Thymus (tissue), 14 donors: Measurements from ENCODE around the gene BICC1. TPM values are rescaled to one million over a fixed set of nuclear protein-coding genes. Genes with fewer than 3 reads are reported as not detected.

Experiments used
- DNase-seq, 9 donors: peaks; one replicate each; pipeline ENCODE4 v3.0.0-alpha.2; 2013; ENCODE audit warnings: low spot score in 9 of 9, low read depth in 6 of 9, missing footprints in 1 of 9
- H3K27ac ChIP-seq, 2 donors: one replicate each; pipeline ENCODE4 v1.5.1; 2013; ENCODE audit warnings: control low read depth in 1 of 2, low read depth in 1 of 2, low read length in 1 of 2, mild to moderate bottlenecking in 1 of 2, moderate library complexity in 1 of 2
- H3K27me3 ChIP-seq, 2 donors: one replicate each; pipeline ENCODE4 v1.5.1; 2013; ENCODE audit warnings: low read length in 1 of 2; ENCODE audit not compliant: control insufficient read depth in 2 of 2, insufficient read depth in 1 of 2
- H3K36me3 ChIP-seq, 2 donors: one replicate each; pipeline ENCODE4 v1.5.1; 2013; ENCODE audit warnings: low read length in 1 of 2, mild to moderate bottlenecking in 1 of 2, moderate library complexity in 1 of 2; ENCODE audit not compliant: control insufficient read depth in 2 of 2, insufficient read depth in 2 of 2
- H3K4me1 ChIP-seq, 2 donors: one replicate each; pipeline ENCODE4 v1.5.1; 2013; ENCODE audit warnings: low read length in 2 of 2; ENCODE audit not compliant: control insufficient read depth in 2 of 2, insufficient read depth in 2 of 2
- H3K4me3 ChIP-seq, 2 donors: one replicate each; pipeline ENCODE4 v1.5.1; 2013; ENCODE audit warnings: low read length in 2 of 2, control low read depth in 1 of 2, mild to moderate bottlenecking in 1 of 2
- H3K9me3 ChIP-seq, 2 donors: one replicate each; pipeline ENCODE4 v1.5.1; 2013; ENCODE audit warnings: low read length in 1 of 2, mild to moderate bottlenecking in 1 of 2; ENCODE audit not compliant: control insufficient read depth in 2 of 2, insufficient read depth in 1 of 2
- WGBS: extraction: QIAGEN DNeasy Blood & Tissue Kit; methylation state at CpG from one replicate; pipeline ENCODE4 v1.1.7; 2013; 5-methylcytosine and 5-hydroxymethylcytosine counted together
- long read RNA-seq, 10 donors: transcript quantifications; one replicate each; lab custom pipeline, GENCODE V29; 2026
- polyA plus RNA-seq: library from polyadenylated mRNA; stranded (reverse); fragments of 200-250 nt; gene quantifications from one replicate; pipeline ENCODE4 v1.2.3, GENCODE V29; 2013
- total RNA-seq: library from RNA; stranded (reverse); fragments of 120-200 nt; gene quantifications from one replicate; pipeline ENCODE4 v1.2.4, GENCODE V29; 2013
- donor health status: healthy.

The BICC1 gene
- total RNA-seq (1.9 TPM), polyA plus RNA-seq (1.8 TPM)
- long read RNA-seq, donor 1 = 0 reads
- long read RNA-seq, donor 2 = 0 reads
- long read RNA-seq, donor 3 = 0 reads
- long read RNA-seq, donor 4 = 0 reads
- long read RNA-seq, donor 5 = 0 reads
- long read RNA-seq, donor 6, partial matches to known transcripts = 7 of 7 reads
- long read RNA-seq, donor 6, other reads (novel, unspliced or antisense) = 0 of 7 reads
- long read RNA-seq, donor 7 = 0 reads
- long read RNA-seq, donor 8 = 0 reads
- long read RNA-seq, donor 9 = 0 reads
- long read RNA-seq, donor 10 = 0 reads

- H3K4me3 ChIP-seq = peak within 1 kb of the TSS; percentile 50 to 55
- no peaks in the 10 kb centered on the region for H3K9me3 ChIP-seq
- peak in 7 of 9 donors; percentile 17 to 65 (median 37) for DNase-seq
- under 1% methylated on average over 82 of the region's 82 CpGs for WGBS
- peaks cover 14 to 23% of the 10 kb centered on the region in 2 donors for H3K27me3 ChIP-seq
- H3K27ac ChIP-seq = peak within 1 kb of the TSS; percentile 5 to 42
- H3K4me1 ChIP-seq = peaks cover 0 to 13% of the 10 kb centered on the region in 2 donors
- H3K36me3 ChIP-seq = no peaks in the 10 kb centered on the region
Measured at GRCh38 chr10:58512491-58513187, at the start of gene BICC1. BICC1 (plus strand) TSS chr10:58512872; CDS start chr10:58513144, 272 bp downstream.

DNA sequence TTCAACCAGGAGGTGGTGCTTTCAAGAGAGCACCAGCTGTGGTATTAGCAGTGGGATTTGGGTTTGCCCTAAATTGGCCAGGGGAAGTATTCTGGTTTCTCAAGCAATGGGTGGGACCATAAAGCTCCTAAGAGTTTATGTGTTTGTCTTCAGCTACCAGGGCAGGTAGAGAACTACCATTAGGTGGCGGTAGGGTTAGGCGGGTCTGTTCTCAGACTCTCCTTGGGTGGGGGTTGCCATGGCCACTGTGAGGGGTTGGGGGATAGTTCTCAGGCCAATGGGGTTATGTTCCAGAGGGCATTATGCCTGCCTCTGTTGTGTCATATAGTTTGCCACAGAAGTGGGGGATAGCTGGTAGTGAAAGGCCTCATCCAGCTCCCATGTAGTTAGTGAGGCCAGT, 47.7 kb upstream of the BICC1 start:
- no peaks in the 10 kb centered on the region for H3K4me1 ChIP-seq
- H3K27me3 ChIP-seq = no peaks in the 10 kb centered on the region
- 76% methylated on average over 2 of the region's 2 CpGs for WGBS
- no peak overlapping the region for H3K4me3 ChIP-seq
- H3K9me3 ChIP-seq = peaks cover 0 to 1% of the 10 kb centered on the region in 2 donors
- H3K36me3 ChIP-seq = no peaks in the 10 kb centered on the region
- H3K27ac ChIP-seq = no peak overlapping the region
- DNase-seq = no peak

- H3K4me3 ChIP-seq = no peak overlapping the region
- no peaks in the 10 kb centered on the region for H3K27me3 ChIP-seq
- peaks cover 0 to 1% of the 10 kb centered on the region in 2 donors for H3K9me3 ChIP-seq
- 87% methylated on average over 4 of the region's 4 CpGs for WGBS
- no peaks in the 10 kb centered on the region for H3K36me3 ChIP-seq
- no peaks in the 10 kb centered on the region for H3K4me1 ChIP-seq
- H3K27ac ChIP-seq = no peak overlapping the region
- DNase-seq = no peak
Measured at GRCh38 chr10:58465629-58466028, 47.0 kb upstream of the BICC1 start.

GRCh38 chr10:58467931-58468635, 44.6 kb upstream of the BICC1 start:
- Histone ChIP-seq H3K4me1 (no peaks in the 10 kb centered on the region), H3K4me3 (no peak overlapping the region), H3K27me3 (peaks cover 0 to 2% of the 10 kb centered on the region in 2 donors), H3K36me3 (no peaks in the 10 kb centered on the region), H3K9me3 (peaks cover 0 to 1% of the 10 kb centered on the region in 2 donors), H3K27ac (no peak overlapping the region)
- WGBS = 89% methylated on average over 2 of the region's 2 CpGs
- no peak for DNase-seq

- Histone ChIP-seq H3K36me3 (no peaks in the 10 kb centered on the region), H3K27ac (no peak overlapping the region), H3K9me3 (no peaks in the 10 kb centered on the region), H3K27me3 (peaks cover 0 to 2% of the 10 kb centered on the region in 2 donors), H3K4me1 (no peaks in the 10 kb centered on the region), H3K4me3 (no peak overlapping the region)
- whole genome bisulfite sequencing = 96% methylated on average over 3 of the region's 3 CpGs
- DNase-seq = no peak
Measured at GRCh38 chr10:58473976-58474375, 38.7 kb upstream of the BICC1 start.

GRCh38 chr10:58475322-58476277, 37.1 kb upstream of the BICC1 start:
- no peaks in the 10 kb centered on the region for H3K36me3 ChIP-seq
- no peak overlapping the region for H3K4me3 ChIP-seq
- H3K4me1 ChIP-seq = no peaks in the 10 kb centered on the region
- no peak overlapping the region for H3K27ac ChIP-seq
- no peaks in the 10 kb centered on the region for H3K9me3 ChIP-seq
- 84% methylated on average over 11 of the region's 11 CpGs for WGBS
- H3K27me3 ChIP-seq = peaks cover 0 to 2% of the 10 kb centered on the region in 2 donors
- no peak for DNase-seq

GRCh38 chr10:58477122-58477521, 35.5 kb upstream of the BICC1 start:
- Histone ChIP-seq H3K36me3 (no peaks in the 10 kb centered on the region), H3K27me3 (no peaks in the 10 kb centered on the region), H3K27ac (no peak overlapping the region), H3K9me3 (no peaks in the 10 kb centered on the region), H3K4me3 (no peak overlapping the region), H3K4me1 (no peaks in the 10 kb centered on the region)
- WGBS = 38% methylated on average over 2 of the region's 2 CpGs
- DNase-seq = no peak

GRCh38 chr10:58477902-58478301, 34.8 kb upstream of the BICC1 start:
- H3K9me3 ChIP-seq = no peaks in the 10 kb centered on the region
- H3K36me3 ChIP-seq = no peaks in the 10 kb centered on the region
- WGBS = 93% methylated on average over 2 of the region's 2 CpGs
- no peak overlapping the region for H3K27ac ChIP-seq
- no peaks in the 10 kb centered on the region for H3K27me3 ChIP-seq
- no peak for DNase-seq
- no peaks in the 10 kb centered on the region for H3K4me1 ChIP-seq
- H3K4me3 ChIP-seq = no peak overlapping the region
